Stimulated activated naive CD8-positive, alpha-beta T cell treated with anti-CD3 and anti-CD28 coated beads, Interleukin-15, amount 100 ng/mL, for 72 hours (primary cell): Measurements from ENCODE around the gene SIRPA.
A peak's percentile ranks its signal among the peaks of the same experiment; 100 is the strongest.

Experiments
- ATAC-seq: fragments of 150-1000 bp; cut with Tn5 transposase; 2 replicates; pipeline ENCODE4 v1.10.0; 2021; ENCODE audit warnings: mild to moderate bottlenecking, moderate library complexity
- DNase-seq, 2 donors: peaks; one replicate each; pipeline ENCODE4 v3.0.0; 2021 to 2022
- H3K27ac Mint-ChIP-seq, 2 donors: one replicate each; pipeline ENCODE4 v1.8.0; 2022; ENCODE audit warnings: mild to moderate bottlenecking in 2 of 2, mixed read lengths in 2 of 2, moderate library complexity in 2 of 2
- H3K27me3 Mint-ChIP-seq: one replicate; pipeline ENCODE4 v1.8.0; 2022; ENCODE audit warnings: mixed read lengths
- H3K4me1 Mint-ChIP-seq: one replicate; pipeline ENCODE4 v1.8.0; 2022; ENCODE audit warnings: mild to moderate bottlenecking, mixed read lengths
- H3K4me3 Mint-ChIP-seq, 2 donors: one replicate each; pipeline ENCODE4 v1.8.0; 2022; ENCODE audit warnings: mild to moderate bottlenecking in 2 of 2, mixed read lengths in 2 of 2, moderate library complexity in 1 of 2
- H3K9me3 Mint-ChIP-seq, 2 donors: one replicate each; pipeline ENCODE4 v1.8.0; 2022; ENCODE audit warnings: mixed read lengths in 2 of 2

SIRPA gene

GRCh38 chr20:1975291-1975690 is 80.1 kb downstream of the SIRPA start:
- no peaks in the 10 kb centered on the region for H3K4me1 Mint-ChIP-seq
- no peak overlapping the region for H3K27ac Mint-ChIP-seq
- ATAC-seq (no peak), DNase-seq (no peak)
- peaks cover 15% of the 10 kb centered on the region for H3K27me3 Mint-ChIP-seq
- no peak overlapping the region for H3K4me3 Mint-ChIP-seq
- no peaks in the 10 kb centered on the region for H3K9me3 Mint-ChIP-seq

DNA sequence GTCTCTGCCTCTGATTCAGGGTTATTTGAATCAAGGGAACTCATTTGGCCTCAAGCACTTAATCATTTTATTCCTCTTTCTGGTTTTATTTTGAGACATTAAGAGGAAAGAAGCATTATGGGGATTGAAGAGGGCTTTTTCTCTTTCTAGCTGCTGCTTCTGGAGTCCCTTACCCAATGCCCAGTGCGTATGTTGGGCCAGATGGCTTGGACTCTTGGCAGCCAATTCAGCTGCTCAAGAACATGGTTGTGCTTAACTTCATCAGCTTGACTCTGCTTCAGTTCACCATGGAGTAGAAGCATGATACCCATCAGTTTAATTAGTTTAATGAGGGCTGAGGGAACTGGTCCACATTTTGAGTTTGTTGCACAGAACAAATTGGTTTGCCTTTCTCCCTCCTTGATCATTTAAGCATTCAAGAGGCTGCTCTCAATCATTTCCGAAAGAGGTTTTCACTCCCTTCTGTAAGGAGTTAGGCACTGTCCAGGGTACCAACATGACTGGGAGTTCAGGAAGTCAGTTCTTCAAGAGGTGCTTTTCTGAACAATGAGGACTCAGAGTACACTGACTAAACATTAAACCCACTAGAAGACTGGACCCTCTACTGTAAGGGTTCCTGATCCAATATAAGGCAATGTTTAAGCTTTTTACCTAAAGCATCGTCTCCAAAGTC is 84.0 kb downstream of the SIRPA start:
- H3K27me3 Mint-ChIP-seq = peaks cover 34% of the 10 kb centered on the region
- H3K4me1 Mint-ChIP-seq = no peaks in the 10 kb centered on the region
- no peaks in the 10 kb centered on the region for H3K9me3 Mint-ChIP-seq
- DNase-seq (no peak), ATAC-seq (no peak)
- no peak overlapping the region for H3K27ac Mint-ChIP-seq
- no peak overlapping the region for H3K4me3 Mint-ChIP-seq

DNA sequence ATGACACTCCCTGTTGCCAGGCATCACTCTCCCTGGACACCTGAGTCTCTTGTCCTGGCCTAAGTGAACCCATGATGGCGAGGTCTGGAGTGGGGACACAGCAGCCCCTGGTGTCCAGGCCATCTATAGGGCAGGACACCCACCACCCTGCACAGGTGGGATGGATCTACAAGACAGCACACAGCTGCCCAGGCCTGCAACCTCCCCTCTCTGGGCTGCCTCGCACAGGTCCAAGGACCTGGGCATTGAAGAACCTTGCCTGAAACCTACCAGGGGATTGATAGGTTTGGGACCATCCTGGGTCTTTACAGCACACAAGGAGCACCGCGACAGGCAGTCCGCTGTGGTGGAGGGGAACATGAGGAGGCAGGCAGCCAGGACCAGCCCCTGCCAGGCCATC is 87.5 kb downstream of the SIRPA start:
- DNase-seq (no peak), ATAC-seq (no peak)
- Mint-ChIP-seq H3K27ac (peak overlapping the region in 1 of 2 donors; percentile 6), H3K4me3 (no peak overlapping the region), H3K27me3 (peaks cover 44% of the 10 kb centered on the region), H3K9me3 (no peaks in the 10 kb centered on the region), H3K4me1 (no peaks in the 10 kb centered on the region)

GRCh38 chr20:1983301-1983700 is 88.1 kb downstream of the SIRPA start:
- Mint-ChIP-seq H3K27me3 (peaks cover 44% of the 10 kb centered on the region), H3K27ac (peak overlapping the region in 1 of 2 donors; percentile 20), H3K9me3 (no peaks in the 10 kb centered on the region), H3K4me3 (no peak overlapping the region), H3K4me1 (no peaks in the 10 kb centered on the region)
- DNase-seq (no peak), ATAC-seq (no peak)

GRCh38 chr20:1987826-1988225 is 92.6 kb downstream of the SIRPA start:
- no peak for ATAC-seq
- H3K4me1 Mint-ChIP-seq = no peaks in the 10 kb centered on the region
- no peak overlapping the region for H3K4me3 Mint-ChIP-seq
- no peaks in the 10 kb centered on the region for H3K9me3 Mint-ChIP-seq
- no peak for DNase-seq
- peaks cover 49% of the 10 kb centered on the region for H3K27me3 Mint-ChIP-seq
- H3K27ac Mint-ChIP-seq = no peak overlapping the region
